HG03045 (cell line): Measurements from ENCODE around the gene EPHB2.

Experiments used
- ATAC-seq: cut with Tn5 transposase; IDR thresholded peaks from one replicate; pipeline ENCODE4 v1.9.1; 2021; ENCODE audit warnings: mild to moderate bottlenecking, moderate library complexity; ENCODE audit not compliant: unreplicated experiment

EPHB2 gene

GRCh38 chr1:22852144-22852655 is 141.6 kb downstream of the EPHB2 start:
- ATAC-seq, result no peak

- ATAC-seq, result no peak
Observed at GRCh38 chr1:22853651-22854185, 143.1 kb downstream of the EPHB2 start.

GRCh38 chr1:22854688-22855565 is 144.3 kb downstream of the EPHB2 start:
- no peak for ATAC-seq

GRCh38 chr1:22855668-22856606 is 145.3 kb downstream of the EPHB2 start:
- ATAC-seq, result no peak

GRCh38 chr1:22857661-22858060 is 147.0 kb downstream of the EPHB2 start:
- no peak for ATAC-seq

- ATAC-seq, result no peak
Observed at GRCh38 chr1:22860414-22860800, 149.8 kb downstream of the EPHB2 start.

GRCh38 chr1:22860883-22861385 is 150.3 kb downstream of the EPHB2 start:
- ATAC-seq, result no peak

GRCh38 chr1:22861764-22862440 is 151.3 kb downstream of the EPHB2 start:
- ATAC-seq, result no peak

- no peak for ATAC-seq
Observed at GRCh38 chr1:22862752-22863151, 152.1 kb downstream of the EPHB2 start.

- no peak for ATAC-seq
Observed at GRCh38 chr1:22863766-22864165, 153.1 kb downstream of the EPHB2 start.

GRCh38 chr1:22864886-22865285 is 154.2 kb downstream of the EPHB2 start:
- ATAC-seq, result no peak

GRCh38 chr1:22865736-22866135 is 155.1 kb downstream of the EPHB2 start:
- no peak for ATAC-seq

- ATAC-seq, result no peak
Observed at GRCh38 chr1:22866868-22867267, 156.2 kb downstream of the EPHB2 start.

GRCh38 chr1:22868331-22868730 is 157.7 kb downstream of the EPHB2 start:
- ATAC-seq, result no peak

- no peak for ATAC-seq
Observed at GRCh38 chr1:22869325-22869724, 158.7 kb downstream of the EPHB2 start.

GRCh38 chr1:22870201-22870871 is 159.7 kb downstream of the EPHB2 start:
- ATAC-seq, result no peak

GRCh38 chr1:22872981-22873664 is 162.5 kb downstream of the EPHB2 start:
- no peak for ATAC-seq

- no peak for ATAC-seq
Observed at GRCh38 chr1:22874785-22875184, 164.1 kb downstream of the EPHB2 start.

GRCh38 chr1:22875241-22875640 is 164.6 kb downstream of the EPHB2 start:
- no peak for ATAC-seq
